Measurements from ENCODE around the gene PGAP6.

GRCh38 chr16:321532-321931, 60.2 kb downstream of the PGAP6 start:
- no peak for TF ChIP-seq DPF2 (CRISPR knock-in tag; IDR thresholded peaks at IDR 0.05; ENCODE audit: borderline replicate concordance, low read depth)
- no peak for TF ChIP-seq ZNF580 (CRISPR knock-in tag; IDR thresholded peaks at IDR 0.05; ENCODE audit: borderline replicate concordance, low read depth)
- no peak for TF ChIP-seq SNRNP70 (IDR thresholded peaks at IDR 0.05; ENCODE audit: low read depth, low read length)
- TF ChIP-seq ZSCAN9 (CRISPR knock-in tag; IDR thresholded peaks at IDR 0.05; ENCODE audit: borderline replicate concordance): no peak
- no peak for TF ChIP-seq RAD21 (CRISPR knock-in tag; IDR thresholded peaks at IDR 0.05)
- no peak for TF ChIP-seq CEBPB (IDR thresholded peaks at IDR 0.05; ENCODE audit: borderline replicate concordance, low read depth, low read length)
- no peak for TF ChIP-seq CEBPG (CRISPR knock-in tag; IDR thresholded peaks at IDR 0.05)
- TF ChIP-seq ZBTB4 (CRISPR knock-in tag; IDR thresholded peaks at IDR 0.05; ENCODE audit: borderline replicate concordance): no peak
- no peak for TF ChIP-seq EP300 (IDR thresholded peaks at IDR 0.05; ENCODE audit: low read depth in 2 of 2, low read length in 2 of 2)
- no peak for TF ChIP-seq EP300 (CRISPR knock-in tag; IDR thresholded peaks at IDR 0.05; ENCODE audit: borderline replicate concordance)
- TF ChIP-seq ZNF260 (CRISPR knock-in tag; IDR thresholded peaks at IDR 0.05; ENCODE audit: borderline replicate concordance, low read depth): no peak
- TF ChIP-seq ZKSCAN1 (IDR thresholded peaks at IDR 0.05; ENCODE audit: low read length): no peak
- TF ChIP-seq YEATS4 (CRISPR knock-in tag; IDR thresholded peaks at IDR 0.05; ENCODE audit: borderline replicate concordance): no peak
- TF ChIP-seq ZFAT (CRISPR knock-in tag; conservative IDR thresholded peaks at IDR 0.05): no peak
